Progenitor cell of endocrine pancreas (in vitro differentiated cells): ENCODE data around the gene SNAPC1. TPM values are rescaled to one million over a fixed set of nuclear protein-coding genes. Genes with fewer than 3 reads are reported as not detected.

Experiments
- DNase-seq: peaks from one replicate; pipeline ENCODE4 v3.0.0; 2021; ENCODE audit warnings: low spot score; ENCODE audit not compliant: unreplicated experiment
- H3K27ac Mint-ChIP-seq: 2 replicates; pipeline ENCODE4 v1.8.0; 2021; ENCODE audit warnings: mild to moderate bottlenecking, moderate library complexity, mixed read lengths
- H3K27me3 Mint-ChIP-seq: 2 replicates; pipeline ENCODE4 v1.8.0; 2021; ENCODE audit warnings: mixed read lengths
- H3K36me3 Mint-ChIP-seq: 2 replicates; pipeline ENCODE4 v1.8.0; 2022; ENCODE audit warnings: mixed read lengths; ENCODE audit not compliant: insufficient read depth
- H3K4me1 Mint-ChIP-seq: 2 replicates; pipeline ENCODE4 v1.8.0; 2021; ENCODE audit warnings: low read depth, mixed read lengths
- H3K4me3 Mint-ChIP-seq: 2 replicates; pipeline ENCODE4 v1.8.0; 2021; ENCODE audit warnings: low read depth, mild to moderate bottlenecking, moderate library complexity, mixed read lengths
- H3K9me3 Mint-ChIP-seq: 2 replicates; pipeline ENCODE4 v1.8.0; 2021; ENCODE audit warnings: low read depth, mixed read lengths
- total RNA-seq: library from RNA; stranded (reverse); gene quantifications from 2 replicates; pipeline ENCODE4 v1.2.1, GENCODE V29; 2021
- TF ChIP-seq, protein P1 (sequence below): fragments of 200-600 bp; sonication (generic); IDR thresholded peaks from one replicate; pipeline ENCODE4 v1.5.0; 2021; ENCODE audit warnings: antibody characterized with exemption, mild to moderate bottlenecking; ENCODE audit not compliant: unreplicated experiment

SNAPC1 gene
- total RNA-seq, 1 donor from 2014 or later, result 4.9 TPM

DNA sequence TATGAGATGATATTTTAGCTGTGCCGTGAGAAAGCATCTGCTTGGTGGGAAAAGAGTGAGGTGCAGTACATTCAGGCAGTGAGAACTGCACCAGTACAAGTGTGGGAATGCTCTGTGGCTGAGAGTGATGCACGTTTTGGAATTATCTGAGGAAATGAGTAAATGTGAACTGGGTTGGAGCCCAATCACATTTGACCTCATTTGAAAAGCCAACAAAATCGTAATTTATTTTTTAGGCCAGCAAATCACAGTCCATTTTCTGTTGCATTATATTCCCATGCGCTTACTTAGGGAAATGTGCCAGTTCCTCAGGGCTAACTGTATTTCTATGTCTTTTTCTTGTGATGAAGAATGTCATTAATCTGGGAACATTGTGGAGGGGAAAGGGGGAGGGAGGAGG lies 77.3 kb downstream of the SNAPC1 start:
- DNase-seq, result no peak
- H3K27me3 Mint-ChIP-seq, result peaks cover 20% of the 10 kb centered on the region
- H3K9me3 Mint-ChIP-seq, result peaks cover under 1% of the 10 kb centered on the region
- H3K4me1 Mint-ChIP-seq, result no peaks in the 10 kb centered on the region
- no peak overlapping the region for H3K27ac Mint-ChIP-seq
- TF ChIP-seq, protein P1, sequence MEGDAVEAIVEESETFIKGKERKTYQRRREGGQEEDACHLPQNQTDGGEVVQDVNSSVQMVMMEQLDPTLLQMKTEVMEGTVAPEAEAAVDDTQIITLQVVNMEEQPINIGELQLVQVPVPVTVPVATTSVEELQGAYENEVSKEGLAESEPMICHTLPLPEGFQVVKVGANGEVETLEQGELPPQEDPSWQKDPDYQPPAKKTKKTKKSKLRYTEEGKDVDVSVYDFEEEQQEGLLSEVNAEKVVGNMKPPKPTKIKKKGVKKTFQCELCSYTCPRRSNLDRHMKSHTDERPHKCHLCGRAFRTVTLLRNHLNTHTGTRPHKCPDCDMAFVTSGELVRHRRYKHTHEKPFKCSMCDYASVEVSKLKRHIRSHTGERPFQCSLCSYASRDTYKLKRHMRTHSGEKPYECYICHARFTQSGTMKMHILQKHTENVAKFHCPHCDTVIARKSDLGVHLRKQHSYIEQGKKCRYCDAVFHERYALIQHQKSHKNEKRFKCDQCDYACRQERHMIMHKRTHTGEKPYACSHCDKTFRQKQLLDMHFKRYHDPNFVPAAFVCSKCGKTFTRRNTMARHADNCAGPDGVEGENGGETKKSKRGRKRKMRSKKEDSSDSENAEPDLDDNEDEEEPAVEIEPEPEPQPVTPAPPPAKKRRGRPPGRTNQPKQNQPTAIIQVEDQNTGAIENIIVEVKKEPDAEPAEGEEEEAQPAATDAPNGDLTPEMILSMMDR, result no peak
- H3K4me3 Mint-ChIP-seq, result no peak overlapping the region
- H3K36me3 Mint-ChIP-seq, result no peaks in the 10 kb centered on the region

DNA sequence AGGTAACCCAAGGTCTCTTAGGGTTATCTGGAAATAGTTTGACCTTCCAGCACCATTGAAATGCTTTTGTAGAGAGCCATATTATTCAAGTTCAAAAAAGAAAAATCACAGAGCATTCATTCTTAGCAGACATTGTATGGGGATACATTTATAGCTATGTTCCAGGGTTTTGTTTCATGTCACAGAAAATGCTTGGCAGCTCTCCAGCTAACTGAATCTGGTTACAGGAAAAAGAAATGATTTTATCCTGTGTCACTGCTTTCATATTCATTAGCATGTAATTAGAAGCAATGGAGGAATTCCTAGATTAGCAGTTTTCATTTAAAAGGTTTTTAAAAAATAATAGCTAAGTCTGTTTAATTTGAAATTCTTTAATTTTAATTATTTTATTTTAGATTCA lies 78.9 kb downstream of the SNAPC1 start:
- Mint-ChIP-seq H3K4me1 (no peaks in the 10 kb centered on the region), H3K36me3 (peaks cover 2% of the 10 kb centered on the region), H3K27ac (no peak overlapping the region), H3K27me3 (peaks cover 20% of the 10 kb centered on the region), H3K9me3 (peaks cover 3% of the 10 kb centered on the region), H3K4me3 (no peak overlapping the region)
- no peak for DNase-seq
- TF ChIP-seq, protein P1, result no peak

Other genes starting within 250 kb of the SNAPC1 start
- gene HIF1A, start 66.9 kb upstream of the SNAPC1 start, total RNA-seq, result 137 and 141 TPM in 2 replicates
- gene SYT16, start 50.3 kb downstream of the SNAPC1 start, total RNA-seq, result 1.1 and 1.5 TPM in 2 replicates